GM18870 (cell line): ENCODE measurements around the gene CRIP2.

Source experiments
- ATAC-seq: cut with Tn5 transposase; IDR thresholded peaks from one replicate; pipeline ENCODE4 v1.9.1; 2021; ENCODE audit warnings: moderate library complexity; ENCODE audit not compliant: unreplicated experiment

Gene CRIP2

DNA sequence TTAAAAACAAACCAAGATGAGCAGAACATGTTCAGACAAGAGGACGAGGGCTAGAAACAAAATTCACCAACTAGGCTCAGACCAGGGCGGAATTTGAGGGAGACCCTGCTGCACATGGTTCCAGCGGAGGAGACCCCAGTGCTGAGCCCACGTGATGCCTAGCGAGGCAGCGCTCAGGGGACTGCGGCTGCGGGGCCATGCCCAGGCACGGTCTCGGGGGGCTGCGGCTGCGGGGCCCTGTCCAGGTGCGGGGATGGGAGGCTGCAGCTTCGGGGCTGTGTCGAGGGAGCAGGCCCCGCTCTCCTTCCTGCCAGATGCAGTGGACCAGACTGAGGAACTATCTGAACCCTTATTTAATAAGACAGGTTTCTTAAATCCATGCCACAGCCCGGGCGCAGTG, 12.7 kb upstream of the CRIP2 start:
- no peak for ATAC-seq

DNA sequence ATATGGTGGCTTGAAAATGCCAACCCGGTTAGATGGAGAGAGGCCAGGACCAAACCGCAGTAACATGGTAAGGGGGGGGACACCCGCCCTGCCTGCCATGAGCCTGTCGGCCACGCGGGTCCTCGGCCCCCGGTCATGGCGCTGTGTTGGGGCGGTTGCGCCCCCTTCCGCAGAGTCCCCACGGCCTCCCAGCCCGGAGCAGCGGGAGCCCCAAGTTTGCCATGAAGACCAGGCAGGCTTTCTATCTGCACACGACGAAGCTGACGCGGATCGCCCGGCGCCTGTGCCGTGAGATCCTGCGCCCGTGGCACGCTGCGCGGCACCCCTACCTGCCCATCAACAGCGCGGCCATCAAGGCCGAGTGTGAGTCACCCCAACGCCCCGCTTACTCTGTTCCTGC, 10.1 kb upstream of the CRIP2 start:
- ATAC-seq = no peak

DNA sequence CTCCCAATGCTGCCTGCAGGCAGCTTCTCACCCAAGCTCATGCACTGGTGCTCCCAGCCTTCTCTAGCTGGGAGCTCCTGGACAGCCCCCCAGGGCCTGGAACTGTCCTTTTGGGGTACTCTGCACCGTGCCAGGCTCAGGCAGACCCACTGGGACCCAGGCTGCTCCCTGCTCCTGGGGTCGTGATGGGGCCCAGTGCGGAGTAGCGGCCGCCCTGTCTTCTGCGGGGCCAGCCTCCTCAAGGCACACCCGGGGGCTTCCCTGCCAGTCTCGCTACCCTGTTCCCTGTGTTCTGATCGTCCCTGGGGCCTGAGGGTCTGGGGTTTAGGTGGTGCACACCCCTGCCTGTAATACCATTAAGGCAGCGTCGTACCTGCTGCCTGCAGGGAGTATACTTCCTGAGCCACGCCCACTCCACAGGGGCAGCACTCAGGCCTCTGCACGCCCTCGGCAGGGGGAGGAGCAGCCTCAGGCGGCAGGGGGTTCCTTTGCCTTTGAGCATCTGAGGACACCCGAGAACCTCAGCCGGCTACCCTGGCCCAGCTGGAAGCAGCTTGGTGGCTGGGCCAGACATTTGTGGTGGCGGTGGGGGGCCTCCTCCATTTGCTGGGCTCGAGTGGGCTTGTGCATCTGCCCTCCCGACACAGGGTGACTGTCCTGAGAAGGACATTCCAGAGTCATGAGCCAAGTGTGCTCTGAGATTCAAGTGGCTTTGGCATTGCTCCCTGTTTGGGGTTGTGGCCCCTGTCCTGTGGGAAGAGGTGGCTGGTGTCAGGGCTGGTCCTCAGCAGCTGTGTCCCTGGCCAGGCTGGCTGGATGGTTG, 9.2 kb upstream of the CRIP2 start:
- no peak for ATAC-seq

DNA sequence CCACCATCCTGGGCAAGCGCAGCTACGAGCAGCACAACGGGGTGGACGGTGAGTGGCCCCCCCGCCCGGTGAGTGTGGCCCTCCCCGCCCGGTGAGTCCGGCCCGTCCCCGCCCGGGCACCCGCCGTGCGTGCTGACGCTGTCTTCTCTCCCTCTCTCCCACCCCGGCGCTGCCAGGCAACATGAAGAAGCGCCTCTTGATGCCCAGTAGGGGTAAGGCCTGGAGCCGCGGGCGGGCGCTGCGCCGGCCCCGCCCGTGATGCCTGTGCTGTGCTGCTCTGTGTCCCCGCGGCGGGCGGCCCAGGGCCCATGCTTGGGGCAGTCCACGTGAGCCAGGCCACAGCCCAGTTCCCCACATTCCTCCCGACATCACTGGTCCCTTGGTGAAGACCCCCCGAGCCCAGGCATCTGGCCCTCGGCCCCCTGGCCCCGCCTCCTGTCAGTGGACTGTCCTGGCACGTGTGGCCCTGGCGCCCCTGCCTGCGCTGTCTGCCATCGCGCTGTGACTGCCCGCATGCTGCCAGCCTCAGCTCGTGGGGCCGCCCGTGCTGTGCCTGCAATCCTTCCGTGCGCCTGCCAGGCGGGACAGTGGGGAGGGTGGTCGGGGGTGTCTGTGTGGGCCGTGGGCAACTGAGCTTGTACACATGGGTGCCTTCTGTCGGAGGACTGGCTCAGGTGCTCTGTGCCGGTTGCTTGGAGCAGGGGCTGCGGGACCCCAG, 7.9 kb upstream of the CRIP2 start:
- ATAC-seq = no peak

DNA sequence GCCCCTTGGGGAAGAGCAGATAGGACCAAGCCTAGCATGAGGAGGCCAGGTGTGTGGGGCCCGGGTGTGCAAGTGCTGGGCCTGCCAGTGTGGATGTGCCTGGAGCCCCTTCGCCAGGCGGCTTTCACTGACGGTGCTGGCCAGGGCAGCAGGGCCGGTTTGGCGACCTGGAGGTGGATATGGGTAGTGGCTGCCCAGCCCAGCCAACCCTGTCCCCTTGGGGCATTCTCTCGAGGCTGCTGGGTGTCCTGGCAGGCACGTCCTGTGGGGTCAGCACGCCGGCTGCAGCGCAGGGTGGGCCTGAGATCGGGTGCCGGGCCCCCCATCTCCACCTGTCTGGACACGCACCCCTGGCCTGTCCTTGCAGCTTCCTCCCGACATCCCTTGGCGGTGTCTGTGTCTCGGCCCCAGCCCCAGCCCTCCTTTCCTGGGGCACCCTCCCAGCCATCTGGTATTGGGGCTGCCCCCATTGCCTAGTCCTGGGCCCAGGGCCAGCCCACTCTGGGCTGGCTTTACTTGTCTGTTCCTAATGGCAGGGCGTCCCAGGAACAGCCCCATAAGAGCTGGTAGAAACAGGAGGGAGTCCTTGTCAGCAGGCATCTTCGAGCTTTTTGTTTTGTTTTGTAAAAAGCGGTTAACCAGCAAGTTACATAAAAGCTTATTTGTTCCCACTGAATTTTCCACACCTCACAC, 7.2 kb upstream of the CRIP2 start:
- ATAC-seq = no peak

DNA sequence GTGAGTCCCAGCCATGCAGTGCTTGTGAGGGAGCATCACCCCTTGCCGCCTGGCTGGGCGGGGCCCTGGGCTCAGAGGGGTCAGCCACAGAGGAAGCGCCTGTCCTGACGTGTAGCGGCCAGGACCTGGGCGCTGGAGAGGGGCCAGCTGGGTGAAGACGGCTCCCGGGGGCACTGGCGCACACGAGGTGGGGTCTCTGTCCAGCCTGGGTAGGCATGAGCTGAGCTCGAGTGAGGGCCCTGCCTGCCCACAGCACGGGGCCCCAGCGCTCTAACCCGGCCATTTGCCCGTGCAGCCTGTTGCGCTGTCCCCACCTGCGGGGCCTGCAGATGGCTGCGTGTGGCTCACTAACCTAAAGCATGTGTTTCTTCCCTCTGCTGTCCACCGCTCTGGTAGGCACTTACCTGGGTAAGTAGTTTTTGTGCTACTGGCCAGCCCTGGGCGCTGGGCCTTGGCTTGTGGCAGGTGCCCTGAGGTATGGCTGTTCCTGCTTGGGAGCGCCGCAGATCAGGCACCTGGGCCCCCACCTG, 6.6 kb upstream of the CRIP2 start:
- no peak for ATAC-seq

DNA sequence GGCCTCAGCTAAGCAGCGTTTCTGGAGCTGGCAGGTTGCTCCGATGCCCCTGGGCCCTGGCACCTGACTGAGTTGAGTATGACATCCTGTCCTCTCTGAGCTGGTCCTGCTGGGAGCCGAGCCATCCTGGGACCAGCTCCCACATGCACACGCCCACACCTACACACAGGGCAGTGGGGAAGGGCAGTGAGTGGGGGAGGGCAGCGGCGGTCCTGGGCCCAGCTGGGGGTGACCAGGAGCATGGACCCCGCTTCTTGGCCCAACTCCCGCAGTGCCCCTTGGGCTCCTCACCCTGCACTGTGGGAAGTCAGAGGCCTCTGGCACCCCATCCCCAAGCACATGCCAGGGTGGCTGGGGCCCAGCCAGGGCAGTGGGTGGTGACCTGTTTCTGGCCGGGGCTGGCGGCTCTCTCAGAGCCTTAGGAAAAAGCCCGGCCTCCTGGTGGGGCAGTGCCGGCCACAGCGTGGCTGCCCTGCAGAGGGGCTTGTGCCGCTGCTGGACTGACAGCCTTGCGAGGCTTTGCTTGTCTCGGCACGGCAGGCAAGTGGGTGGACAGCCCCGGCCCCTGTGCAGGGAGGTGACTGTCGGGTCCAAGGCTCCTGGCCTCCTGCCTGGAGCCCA, 5.9 kb upstream of the CRIP2 start:
- ATAC-seq = no peak

DNA sequence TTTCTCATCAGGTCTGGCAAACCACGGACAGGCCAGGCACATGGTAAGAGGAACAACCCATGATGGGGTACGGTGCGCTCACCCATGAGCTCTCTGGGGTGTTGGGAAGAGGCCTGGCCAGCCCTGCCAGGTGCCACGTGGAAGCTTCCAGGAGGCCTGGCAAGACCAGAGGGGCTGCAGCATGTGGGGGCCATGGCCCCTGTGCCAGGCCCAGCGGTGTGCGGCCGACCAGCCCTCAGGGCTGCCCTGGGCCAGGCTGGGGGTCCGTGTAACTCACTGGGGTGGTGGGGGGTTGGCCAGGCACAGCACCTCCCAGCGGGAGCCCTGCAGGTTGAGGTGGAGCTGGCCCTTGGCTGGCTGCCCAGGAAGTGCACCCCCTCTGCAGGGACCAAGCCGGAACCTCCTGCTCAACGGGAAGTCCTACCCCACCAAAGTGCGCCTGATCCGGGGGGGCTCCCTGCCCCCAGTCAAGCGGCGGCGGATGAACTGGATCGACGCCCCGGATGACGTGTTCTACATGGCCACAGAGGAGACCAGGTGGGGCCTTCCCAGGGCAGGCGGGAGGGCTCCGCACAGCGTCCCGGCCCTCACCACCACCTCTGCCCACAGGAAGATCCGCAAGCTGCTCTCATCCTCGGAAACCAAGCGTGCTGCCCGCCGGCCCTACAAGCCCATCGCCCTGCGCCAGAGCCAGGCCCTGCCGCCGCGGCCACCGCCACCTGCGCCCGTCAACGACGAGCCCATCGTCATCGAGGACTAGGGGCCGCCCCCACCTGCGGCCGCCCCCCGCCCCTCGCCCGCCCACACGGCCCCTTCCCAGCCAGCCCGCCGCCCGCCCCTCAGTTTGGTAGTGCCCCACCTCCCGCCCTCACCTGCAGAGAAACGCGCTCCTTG, 4.9 kb upstream of the CRIP2 start:
- no peak for ATAC-seq

DNA sequence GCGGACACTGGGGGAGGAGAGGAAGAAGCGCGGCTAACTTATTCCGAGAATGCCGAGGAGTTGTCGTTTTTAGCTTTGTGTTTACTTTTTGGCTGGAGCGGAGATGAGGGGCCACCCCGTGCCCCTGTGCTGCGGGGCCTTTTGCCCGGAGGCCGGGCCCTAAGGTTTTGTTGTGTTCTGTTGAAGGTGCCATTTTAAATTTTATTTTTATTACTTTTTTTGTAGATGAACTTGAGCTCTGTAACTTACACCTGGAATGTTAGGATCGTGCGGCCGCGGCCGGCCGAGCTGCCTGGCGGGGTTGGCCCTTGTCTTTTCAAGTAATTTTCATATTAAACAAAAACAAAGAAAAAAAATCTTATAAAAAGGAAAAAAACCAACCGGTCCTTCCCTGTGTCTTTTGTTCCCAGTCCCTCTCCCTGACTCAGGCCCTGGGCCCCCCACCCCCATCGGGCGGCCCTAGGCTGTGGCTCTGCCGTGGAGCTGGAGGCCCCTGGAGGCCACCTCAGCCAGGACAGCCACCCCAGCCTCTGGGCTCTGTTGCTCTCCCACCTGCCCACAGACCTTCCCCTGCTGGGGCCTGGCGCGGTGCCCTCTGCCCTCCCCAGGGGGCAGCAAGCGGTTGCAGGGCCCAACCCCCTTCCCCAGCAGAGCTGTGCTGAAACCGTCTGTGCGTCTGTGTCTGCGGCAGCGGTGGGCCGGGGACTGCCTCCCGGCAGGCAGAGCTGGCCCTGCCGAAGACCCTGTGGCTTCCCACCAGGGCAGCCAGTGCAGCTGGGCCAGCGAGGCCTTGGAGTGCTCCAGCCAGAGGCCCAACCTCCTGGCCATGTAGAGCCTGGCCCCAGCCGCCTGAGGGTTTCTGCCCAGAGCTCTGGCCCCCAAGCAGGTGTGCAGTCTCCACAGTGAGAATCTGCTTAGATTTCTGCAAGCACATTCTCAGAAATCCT, 4.0 kb upstream of the CRIP2 start:
- no peak for ATAC-seq

DNA sequence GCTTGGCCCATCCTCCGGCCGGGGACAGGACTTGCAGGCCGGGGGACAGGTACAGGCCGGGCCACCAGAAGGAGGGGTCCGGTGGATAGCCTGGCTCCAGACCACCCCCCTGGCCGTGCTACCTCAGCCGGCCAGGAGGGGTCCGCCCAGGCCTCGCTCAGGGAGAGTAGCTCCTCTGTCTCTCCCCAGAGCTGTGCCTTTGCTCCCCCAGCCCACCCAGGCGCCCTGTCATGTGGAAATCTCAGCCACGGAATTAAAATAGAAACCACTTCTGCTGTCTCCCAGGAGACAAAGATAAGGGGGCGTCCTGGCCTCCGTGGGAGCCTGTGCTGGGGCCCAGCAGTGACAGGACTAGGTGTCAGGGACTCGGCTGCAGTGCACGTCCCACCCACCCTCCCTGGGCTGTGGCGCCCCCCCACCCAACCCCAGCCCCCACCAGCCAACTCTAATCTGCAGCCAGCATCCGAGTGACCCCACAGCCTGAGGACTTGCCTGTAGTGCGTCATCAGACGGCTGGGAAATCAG, 3.3 kb upstream of the CRIP2 start:
- ATAC-seq = no peak

DNA sequence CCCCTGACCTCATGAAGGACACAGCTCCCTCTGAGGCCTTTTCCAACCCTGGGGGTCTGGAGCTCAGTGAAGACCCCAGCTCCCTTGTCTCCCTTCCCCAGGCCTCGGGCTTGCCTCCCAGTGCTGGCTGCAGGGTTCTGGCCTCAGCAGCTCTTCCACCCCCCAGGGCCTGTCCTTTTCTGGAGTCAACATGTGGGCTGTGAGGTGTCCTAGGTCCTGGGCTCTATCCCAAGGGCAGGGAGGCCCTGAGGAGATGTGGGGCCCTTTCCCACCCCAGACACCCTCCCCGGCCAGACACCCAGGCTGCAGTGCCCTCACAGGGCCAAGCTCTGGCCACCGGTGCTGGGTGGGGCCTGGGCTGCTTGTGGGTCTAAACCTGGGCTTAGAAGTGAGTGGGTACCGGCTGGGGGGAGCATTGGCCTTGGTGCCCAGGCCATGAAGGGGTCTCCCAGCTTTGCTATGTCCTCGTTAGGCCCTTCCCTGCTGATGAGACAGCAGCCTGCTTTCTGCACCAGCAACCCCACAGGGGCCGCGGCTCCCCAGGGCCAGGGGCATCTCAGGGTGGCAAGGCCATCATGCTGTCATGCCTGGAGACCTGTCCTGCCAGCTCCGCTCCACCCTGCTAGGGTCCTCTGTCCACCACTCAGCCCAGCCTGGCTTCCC, 2.7 kb upstream of the CRIP2 start:
- ATAC-seq = no peak

DNA sequence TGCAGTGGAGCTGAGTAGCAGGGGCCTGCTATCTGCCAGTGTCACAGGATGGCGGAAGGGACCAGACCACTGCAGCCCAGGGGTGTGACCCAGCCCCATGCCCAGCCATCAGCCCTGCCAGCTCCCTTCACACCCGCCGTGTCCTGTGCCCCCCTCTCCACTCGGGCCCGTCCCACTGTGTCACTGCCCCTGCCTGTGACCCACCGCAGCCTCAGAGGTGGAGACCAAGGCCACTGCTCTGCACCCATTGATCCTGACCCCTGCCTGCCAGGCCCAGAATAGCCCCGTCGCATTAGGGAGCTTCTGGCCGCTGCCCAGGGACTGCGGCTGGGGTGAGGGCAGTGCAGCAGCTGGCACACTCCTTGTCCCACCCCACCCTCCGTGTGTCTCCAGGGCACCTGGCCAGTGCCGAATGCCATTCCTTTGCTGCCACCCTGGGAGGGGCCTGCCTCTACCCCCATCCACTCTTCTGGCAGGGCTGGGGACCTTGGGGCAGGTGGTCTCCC, 2.1 kb upstream of the CRIP2 start:
- no peak for ATAC-seq

DNA sequence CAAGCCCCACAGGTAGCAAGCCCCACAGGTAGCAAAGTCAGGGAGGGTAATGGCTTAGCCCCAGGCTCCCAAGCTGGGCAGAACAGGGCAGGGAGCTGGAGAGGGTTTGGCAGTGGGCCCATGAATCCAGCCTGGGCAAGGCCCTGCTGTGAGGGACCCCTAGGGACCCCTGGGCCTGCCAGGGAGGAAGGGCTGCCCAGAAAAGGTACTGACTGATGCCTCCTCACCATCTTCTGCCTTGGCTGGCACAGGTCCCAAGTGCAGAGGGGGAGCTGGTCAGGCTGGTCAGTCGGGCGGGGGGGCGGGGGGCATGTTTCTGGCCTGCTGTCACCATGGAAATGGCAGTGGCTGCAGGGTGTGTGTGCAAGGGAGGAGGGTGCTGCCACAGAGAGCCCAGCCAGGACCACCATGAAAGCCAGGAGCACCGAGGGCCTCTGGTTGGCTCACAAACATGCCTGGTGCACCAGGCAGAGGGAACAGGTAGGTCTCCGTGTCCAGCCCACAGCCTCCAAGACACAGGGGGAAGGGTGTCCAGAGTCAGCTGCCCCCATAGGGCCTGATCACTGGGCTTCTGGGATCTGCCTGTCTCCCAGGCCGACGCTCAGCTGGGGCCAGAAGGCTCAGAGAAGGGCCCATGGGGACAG, 1.5 kb upstream of the CRIP2 start:
- no peak for ATAC-seq

DNA sequence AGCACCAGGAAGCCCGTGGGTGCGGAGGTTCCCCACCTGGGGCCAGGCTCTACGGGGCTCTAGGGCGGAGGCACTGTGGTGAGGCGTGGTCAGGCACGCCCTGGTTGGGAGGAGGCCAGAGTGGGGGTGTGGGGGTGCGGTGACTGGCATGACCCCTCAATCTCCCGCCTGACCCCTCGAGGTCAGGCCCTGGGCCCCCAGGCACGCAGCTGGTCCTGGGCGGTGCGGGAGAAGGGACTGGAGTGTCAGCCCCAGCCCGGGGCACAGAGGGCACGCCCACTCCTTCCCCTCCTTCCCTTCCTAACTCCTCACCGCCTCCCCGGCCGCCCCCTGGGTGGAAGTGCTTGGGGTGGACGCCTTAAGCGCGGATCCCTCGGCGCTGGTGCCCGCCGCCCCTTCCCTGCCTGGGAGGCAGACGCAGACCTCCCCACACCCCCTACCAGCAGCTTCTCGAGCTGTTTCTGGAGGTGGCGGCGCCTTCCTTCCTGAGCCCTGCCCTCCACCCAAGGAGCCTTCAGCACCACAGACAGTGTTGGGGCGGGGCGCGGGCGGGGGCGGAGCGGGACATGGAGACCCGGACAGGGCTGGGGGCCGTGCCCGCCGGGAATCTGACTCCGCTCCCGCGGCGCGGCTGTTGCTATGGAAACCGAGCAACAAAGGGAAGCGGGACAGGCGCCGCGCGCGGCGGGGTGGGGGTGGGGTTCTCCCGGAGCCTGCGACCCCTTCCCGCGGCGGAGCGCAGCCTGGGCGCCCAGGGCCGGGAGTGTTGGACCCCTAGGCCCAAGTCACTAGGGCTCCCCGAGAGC, 741 bp upstream of the CRIP2 start:
- no peak for ATAC-seq

DNA sequence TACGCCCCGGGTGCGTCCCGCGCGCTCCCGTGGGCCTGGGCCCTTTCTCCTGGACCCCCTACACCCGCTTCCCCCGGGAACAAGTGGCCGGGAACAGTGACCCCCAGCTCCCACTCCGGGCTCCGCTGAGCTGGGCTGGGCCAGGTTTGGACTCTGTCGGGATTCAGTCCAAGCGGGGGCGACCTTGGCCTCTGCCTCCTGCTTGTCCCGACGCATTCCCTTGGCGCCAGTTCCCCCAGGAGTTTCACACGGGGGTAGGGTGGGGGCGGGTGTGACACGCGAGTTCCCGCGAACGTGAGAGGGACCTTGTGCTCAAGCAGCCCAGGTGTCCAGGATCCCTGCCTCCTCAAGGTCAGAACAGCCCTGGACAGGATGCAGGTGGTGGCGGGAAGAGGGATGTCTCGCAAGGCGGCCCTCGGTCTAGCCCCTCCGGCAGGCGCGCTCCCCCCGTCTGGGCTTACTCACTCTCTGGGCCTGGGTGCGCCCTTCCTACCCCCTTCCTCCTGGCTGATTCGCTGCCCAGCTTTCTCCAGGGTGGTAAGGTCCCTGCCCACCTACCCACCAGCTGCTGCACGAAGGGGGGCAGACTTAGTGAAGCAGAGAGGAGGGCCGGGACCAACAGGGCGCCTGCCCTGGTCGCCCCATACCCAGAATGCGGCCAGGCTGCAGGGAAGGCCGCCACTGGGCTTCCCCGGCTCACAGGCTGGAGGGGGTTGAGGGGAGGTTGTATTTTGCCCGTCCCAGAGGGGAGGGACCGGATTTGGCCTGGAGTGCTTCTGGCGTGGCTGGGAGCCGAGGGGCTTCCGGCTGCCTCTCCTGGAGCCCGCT, 862 bp downstream of the CRIP2 start:
- no peak for ATAC-seq
